HTR-8/SVneo (cell line): ENCODE measurements around the gene SLAMF6.

ENCODE experiments used
- DNase-seq: peaks from one replicate; pipeline ENCODE4 v3.0.0; 2011; ENCODE audit warnings: low spot score, mixed read lengths; ENCODE audit not compliant: insufficient read length
- FAIRE-seq: peaks from 2 replicates; lab custom pipeline; 2011; peaks lifted over from hg19 to GRCh38; lab: Jason Lieb, UNC

The SLAMF6 gene

GRCh38 chr1:160438317-160438918 lies 84.6 kb downstream of the SLAMF6 start:
- no peak for DNase-seq
- FAIRE-seq = no peak

- no peak for DNase-seq
- FAIRE-seq = no peak
Measured at GRCh38 chr1:160437432-160438316, 85.4 kb downstream of the SLAMF6 start.

GRCh38 chr1:160436966-160437365 lies 86.1 kb downstream of the SLAMF6 start:
- no peak for DNase-seq
- FAIRE-seq = no peak
